Thyroid gland (tissue), 4 donors: ENCODE data around the gene MTCL1.

ENCODE experiments used
- POLR2A ChIP-seq, 2 donors: fragments of 450-650 bp; IDR thresholded peaks; one replicate each; pipeline ENCODE4 v1.6.1; 2017; ENCODE audit warnings: antibody characterized with exemption in 2 of 2, mild to moderate bottlenecking in 2 of 2, moderate library complexity in 1 of 2
- TF ChIP-seq, protein P1 (sequence below), 6 experiments: fragments of 200-600 bp in 3 of 6; fragments of 450-650 bp in 3 of 6; sonication (generic) in 3 of 6; IDR thresholded peaks; one replicate each; pipeline ENCODE4 v1.5.1; 2016 to 2019; ENCODE audit warnings: antibody characterized with exemption in 6 of 6, mild to moderate bottlenecking in 2 of 6, inconsistent platforms in 1 of 6, moderate library complexity in 1 of 6

- TF ChIP-seq POLR2A (IDR thresholded peaks at IDR 0.05) = no peak
- TF ChIP-seq, protein P1, sequence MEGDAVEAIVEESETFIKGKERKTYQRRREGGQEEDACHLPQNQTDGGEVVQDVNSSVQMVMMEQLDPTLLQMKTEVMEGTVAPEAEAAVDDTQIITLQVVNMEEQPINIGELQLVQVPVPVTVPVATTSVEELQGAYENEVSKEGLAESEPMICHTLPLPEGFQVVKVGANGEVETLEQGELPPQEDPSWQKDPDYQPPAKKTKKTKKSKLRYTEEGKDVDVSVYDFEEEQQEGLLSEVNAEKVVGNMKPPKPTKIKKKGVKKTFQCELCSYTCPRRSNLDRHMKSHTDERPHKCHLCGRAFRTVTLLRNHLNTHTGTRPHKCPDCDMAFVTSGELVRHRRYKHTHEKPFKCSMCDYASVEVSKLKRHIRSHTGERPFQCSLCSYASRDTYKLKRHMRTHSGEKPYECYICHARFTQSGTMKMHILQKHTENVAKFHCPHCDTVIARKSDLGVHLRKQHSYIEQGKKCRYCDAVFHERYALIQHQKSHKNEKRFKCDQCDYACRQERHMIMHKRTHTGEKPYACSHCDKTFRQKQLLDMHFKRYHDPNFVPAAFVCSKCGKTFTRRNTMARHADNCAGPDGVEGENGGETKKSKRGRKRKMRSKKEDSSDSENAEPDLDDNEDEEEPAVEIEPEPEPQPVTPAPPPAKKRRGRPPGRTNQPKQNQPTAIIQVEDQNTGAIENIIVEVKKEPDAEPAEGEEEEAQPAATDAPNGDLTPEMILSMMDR (IDR thresholded peaks at IDR 0.05) = no peak
Observed at GRCh38 chr18:8795586-8796325, 90.4 kb downstream of the MTCL1 start.
